KBM-7 (cell line): ENCODE measurements around the gene FUBP3.

Experiments
- DNase-seq: peaks from one replicate; pipeline ENCODE4 v3.0.0-alpha.2; 2015
- in situ Hi-C: fragments of 300-500 bp; cut with MboI; formaldehyde crosslinking; loops from 2 replicates; pipeline ENCODE4 v1.14.3; 2020; ENCODE audit warnings: low sequenced_read_pairs, low pct_unique_long_range_greater_than_20kb, mixed read lengths

Gene FUBP3

DNA sequence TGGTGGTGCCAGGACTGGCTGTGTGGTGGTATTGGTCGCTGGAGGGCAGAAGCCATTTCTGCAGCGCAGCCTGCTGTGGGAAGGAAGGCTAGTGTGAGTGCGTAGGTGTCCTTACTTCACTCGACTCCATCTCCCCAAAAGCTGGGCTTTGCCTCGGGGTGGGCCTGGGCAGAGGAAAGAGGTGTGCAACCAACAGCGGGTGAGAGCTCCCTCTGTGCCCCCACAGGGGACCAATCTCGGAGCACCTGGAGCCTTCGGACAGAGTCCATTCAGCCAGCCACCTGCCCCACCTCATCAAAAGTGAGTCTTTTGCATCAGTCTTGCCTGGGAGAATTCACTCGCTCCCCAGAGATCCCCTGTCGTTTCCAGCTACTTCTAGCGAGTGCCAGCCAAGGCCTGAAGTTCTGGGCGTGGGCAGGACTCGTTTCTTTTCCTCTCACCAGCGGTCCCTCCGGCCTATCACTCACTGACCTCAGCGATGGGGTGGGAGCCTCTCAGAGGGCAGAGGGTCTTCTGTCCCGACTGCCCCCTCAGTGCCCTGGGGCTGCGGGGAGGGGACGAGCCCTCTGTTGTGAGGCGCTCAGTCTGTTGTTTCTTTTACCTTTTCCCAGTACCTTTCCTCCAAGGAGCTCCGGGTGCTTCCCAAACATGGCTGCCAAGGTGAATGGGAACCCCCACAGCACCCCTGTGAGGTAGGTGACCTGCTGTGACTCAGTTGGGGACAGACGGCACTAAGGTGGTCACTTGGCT lies 52.1 kb downstream of the FUBP3 start:
- DNase-seq = no peak
- in situ Hi-C loops = no loop called here

DNA sequence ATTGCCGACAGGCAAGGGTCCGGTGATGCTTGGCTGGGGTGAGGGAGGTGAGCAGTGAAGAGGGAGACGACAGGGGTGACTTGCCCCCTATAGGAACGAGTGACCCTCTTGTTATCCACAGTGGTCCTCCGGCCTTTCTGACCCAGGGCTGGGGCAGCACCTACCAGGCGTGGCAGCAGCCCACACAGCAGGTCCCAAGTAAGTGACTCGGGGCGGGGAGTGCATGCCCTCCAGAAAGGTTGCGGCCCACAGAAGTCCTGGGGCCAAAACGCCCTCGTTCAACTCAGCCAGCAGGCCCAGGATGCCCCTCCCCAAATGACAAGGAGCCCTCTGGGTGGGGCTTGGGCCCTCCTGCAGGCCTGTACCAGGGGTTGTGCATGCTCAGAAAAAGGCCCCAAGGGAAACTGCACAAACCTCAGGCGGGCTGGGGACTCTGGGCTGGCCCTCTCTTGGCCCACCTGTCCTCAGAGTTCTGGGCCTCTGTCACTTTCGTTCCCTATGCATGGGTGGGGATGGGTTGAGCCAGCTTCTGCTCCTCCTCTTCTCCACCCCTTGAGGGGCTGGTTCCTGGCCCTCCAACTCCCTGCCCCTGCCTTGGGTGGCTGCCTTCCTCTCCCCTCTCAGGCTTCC lies 52.8 kb downstream of the FUBP3 start:
- in situ Hi-C loops = no loop called here
- no peak for DNase-seq

DNA sequence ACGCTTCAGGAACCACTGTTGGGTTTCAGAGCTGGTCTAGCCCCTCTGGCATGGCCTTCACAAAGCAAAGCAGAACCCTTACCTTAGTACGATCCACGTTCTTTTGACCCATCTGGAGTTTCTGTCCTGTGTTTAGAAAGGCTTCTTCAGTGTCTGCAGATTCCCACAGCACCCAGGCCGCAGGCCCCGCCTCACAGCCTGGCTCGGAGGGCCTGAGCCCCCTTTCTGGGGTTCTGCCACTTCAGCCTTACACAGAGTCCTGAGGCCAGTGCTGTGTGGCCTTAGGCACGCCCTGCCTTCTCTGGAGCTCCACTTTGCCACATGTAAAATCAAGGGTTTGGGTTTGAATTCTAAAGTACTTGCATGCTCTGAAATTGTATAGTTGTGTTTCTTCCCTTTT lies 53.5 kb downstream of the FUBP3 start:
- in situ Hi-C loops = no loop called here

DNA sequence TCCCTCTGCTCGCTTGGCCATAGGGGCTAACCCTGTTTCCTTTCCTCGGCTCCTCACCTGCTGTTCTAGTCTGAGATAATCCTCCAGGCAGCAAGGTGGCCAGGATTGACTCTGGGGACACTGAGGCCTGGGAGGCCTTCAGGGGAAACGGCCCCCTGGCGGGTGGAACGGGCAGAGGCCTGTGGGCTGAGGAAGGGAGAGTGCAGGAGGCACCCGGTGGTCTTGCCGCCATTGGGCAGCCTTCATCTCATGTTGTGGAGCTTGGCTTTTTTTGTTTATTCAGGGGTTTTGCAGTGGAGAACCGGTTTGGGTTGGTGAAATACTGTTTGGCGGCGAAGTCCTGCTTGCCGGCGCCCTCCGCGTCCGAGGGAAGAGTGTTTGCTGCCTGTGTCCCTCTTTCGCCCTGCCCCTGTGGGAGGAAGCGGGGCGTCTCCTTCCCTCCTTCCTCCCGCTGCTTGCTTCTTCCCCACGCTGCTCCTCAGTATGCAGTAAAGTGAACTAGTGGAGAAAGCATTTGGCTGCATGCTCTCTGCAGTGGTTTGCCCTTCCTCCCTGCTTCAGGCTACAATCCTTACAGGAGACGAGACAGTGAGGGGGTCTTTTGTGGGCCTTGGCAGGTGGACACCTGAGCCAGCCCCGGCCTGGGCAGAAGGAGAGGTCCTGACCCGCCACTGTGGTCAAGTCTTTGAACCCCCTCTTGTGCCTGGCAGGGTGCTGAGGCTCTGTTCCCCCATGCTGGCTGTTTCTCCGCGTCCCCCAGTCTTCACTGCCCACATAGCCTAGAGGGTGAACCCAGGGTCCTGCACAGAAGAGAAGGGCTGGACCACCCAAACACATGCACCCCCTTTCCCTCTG lies 54.2 kb downstream of the FUBP3 start:
- in situ Hi-C loops = no loop called here
- DNase-seq = no peak

More for the DNA sequence above, 53.5 kb downstream of the FUBP3 start:
- no peak for DNase-seq

DNA sequence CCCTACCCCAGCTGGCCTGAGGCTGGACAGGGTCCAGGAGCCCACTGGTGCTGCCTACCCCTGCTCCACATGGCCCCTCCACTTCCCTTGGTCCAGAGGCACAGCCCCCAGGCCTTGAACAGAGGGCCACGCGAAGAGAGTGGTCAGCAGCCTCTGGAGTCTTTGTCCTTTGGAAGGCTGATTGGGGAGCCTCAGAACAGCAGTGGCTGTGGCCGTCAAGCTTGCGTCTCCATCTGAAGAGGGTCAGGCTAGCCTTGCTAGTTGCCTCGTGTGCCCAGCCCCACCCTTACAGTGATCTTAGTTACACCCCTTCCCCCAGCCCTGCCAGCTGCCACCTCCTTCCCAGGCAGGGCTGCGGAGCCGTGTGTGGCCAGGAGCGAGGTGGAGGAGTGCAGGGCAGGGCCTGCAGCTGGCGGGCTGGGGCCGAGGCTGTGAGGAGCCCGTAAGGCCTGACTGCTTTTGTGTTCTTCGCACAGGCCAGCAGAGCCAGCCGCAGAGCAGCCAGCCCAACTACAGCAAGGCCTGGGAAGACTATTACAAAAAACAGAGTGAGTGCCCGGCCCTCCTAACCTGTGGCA lies 54.9 kb downstream of the FUBP3 start:
- in situ Hi-C loops = no loop called here
- DNase-seq = no peak

DNA sequence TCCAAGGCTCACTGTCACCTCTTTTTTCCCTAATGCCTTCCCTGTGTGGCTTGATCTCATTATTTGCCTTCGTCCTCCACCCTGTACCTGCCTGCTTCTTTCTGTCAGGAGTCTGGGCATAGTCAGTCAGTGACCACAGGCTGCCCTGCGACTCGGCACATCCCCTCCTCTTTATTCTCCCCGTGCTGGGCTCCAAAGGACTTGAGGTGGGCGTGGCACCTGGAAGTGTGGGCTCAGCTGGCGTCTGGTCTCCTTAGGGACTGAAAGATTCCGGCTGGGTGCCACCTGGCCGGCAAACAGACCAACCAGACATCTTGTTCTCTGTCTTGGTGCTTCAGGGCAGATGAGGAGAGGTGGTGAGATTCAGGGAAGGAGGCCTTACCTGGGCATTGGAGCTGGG lies 55.4 kb downstream of the FUBP3 start:
- in situ Hi-C loops = no loop called here

DNA sequence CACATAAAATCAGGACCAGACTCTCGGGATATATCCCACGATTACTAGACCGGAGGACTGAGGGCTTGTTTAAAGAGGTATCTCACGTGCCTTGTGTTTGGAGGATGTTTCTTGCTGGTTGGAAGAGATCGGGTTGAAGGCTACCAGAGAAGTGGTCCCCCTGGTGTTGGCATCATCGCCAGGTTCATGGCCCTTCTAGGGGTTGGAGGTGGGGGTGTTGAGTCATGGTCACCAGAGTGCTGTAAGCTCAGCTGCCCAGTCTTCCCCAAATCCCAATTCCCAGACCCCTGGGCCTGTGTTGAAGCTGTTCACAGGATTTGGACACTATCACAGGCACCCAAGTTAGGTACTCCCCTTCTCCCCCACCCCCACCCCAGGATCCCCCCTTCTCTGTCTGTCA lies 55.9 kb downstream of the FUBP3 start:
- in situ Hi-C loops = no loop called here
- no peak for DNase-seq

More for the DNA sequence above, 55.4 kb downstream of the FUBP3 start:
- DNase-seq = no peak

DNA sequence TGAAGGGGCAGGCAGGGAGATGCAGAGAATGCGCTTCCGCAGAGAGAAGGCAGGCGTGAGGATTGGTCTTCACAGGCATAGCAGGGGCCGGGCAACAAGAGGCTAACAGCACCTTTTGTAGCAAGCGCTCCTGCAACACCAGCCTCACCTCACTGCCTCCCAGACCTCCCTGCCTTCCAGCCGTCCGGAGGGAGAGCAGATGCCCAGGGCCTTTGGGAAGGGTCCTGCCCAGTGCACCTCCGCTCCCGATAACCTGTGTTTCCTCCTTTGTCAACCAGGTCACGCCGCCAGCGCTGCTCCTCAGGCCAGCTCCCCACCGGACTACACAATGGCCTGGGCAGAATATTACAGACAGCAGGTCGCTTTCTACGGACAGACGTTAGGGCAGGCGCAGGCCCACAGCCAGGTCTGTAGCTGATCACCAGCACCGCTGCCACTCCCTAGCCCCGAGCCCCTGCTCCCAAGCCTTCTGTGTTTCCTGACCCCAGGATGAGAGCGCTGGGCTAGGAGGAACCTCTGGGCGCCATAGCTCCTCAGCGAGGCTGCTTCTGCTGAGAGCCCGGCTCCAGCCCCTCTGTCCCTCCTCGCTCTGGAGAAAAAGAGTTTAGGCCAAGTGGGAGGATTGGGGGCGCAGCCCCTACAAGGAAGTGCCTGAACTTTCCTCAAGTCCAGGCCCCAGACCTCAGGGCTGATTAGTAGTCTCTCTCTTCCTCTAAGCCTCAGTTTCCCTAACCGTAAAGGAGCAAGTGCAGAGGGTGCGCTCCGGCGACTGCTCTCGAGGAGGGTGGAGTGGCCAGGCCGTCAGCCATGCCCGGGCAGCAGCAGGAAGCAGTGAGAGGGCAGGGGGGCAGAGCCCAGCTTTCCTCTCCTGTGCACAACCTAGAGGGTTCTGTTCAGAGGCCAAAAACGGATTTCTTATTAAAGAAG lies 56.6 kb downstream of the FUBP3 start:
- in situ Hi-C loops = no loop called here
- no peak for DNase-seq

DNA sequence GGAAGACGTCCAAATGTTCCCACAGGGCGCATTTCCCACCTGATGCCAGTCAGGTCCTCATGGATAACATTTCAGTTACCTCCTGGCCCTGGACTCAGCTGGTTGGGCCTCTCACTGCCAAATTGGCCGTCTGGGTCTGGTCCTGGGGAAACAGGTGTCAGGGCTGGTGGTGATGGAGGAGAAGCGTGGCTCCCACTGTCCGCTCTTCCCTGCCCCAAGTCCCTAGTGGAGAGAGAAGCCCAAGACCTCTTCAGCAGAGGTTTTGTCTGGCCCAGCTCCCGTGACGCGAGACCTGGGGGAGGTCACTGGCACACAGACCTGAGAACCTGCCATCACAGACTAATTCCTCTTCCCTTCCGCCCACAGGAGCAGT lies 57.3 kb downstream of the FUBP3 start:
- in situ Hi-C loops = no loop called here
- DNase-seq = no peak

DNA sequence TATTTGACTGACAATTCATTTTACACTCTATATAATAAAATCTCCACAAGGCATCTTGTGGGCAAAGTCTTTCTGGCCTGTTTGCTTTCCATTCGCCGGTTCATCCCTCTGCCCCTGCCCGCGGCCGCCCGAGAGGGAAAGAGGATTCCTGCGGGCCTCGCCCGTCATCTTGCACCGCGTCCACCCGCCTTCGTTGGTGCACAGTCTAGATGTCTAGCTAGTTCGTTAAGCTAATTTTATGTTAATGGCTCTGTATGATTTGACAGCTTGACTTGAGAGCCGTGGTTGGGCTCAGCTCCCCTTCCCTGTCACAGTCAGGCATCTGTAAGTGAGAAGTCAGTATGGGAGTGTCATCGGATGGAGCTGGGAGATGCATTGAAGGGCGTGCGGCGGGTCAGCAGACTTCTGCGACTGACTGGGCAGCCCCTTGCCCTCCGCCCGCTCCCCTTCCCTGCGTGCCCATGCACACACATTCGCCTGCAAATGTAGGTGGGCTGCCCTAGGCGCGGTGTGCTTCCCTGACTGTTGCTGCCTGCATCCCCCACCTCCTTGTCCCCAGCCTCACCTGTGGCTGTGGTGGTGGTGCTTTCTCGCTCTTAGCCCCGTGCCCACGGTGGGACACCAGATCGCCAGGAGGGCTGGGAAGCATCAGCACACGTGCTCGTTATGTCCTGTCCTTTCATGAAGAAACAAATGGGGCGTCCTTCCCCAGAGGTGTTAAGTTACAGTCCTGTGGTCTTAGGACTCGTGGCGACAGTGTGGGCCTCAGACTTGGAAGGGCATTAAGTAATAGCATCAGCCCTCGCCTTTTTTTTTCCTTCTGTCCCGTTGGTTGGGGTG lies 59.1 kb downstream of the FUBP3 start:
- no peak for DNase-seq
- in situ Hi-C loops = no loop called here

DNA sequence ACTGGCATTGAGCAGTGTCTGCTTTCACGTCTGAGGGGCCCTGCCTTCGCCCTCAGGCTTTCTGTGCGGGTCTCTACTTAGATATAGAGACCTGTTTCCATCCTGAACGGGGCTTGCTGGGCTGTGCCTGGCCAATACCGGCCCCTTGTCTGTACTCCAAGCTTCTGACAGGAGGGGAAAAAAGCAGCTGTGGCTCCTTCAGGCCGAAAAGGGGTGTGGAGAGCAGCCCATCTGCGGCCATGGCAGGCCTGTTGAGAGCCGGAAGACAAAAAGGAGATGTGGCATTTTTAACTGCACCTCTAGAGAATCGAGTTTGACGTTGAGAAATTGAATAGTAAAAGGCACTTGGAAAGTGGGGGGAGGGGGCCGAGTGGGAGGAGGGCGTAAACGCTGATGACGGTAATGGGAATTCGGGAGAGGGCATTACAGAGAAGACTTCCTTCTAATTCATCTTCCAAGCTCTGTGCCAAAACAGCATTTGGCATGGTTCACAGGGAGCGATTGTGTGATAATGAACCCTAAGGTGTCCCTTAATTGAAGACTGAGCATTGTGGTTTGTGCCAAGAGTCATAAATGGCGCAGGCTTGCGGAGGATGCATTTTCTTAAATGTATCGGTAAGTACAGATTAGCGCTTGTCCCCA lies 59.9 kb downstream of the FUBP3 start:
- DNase-seq = no peak
- in situ Hi-C loops = no loop called here

DNA sequence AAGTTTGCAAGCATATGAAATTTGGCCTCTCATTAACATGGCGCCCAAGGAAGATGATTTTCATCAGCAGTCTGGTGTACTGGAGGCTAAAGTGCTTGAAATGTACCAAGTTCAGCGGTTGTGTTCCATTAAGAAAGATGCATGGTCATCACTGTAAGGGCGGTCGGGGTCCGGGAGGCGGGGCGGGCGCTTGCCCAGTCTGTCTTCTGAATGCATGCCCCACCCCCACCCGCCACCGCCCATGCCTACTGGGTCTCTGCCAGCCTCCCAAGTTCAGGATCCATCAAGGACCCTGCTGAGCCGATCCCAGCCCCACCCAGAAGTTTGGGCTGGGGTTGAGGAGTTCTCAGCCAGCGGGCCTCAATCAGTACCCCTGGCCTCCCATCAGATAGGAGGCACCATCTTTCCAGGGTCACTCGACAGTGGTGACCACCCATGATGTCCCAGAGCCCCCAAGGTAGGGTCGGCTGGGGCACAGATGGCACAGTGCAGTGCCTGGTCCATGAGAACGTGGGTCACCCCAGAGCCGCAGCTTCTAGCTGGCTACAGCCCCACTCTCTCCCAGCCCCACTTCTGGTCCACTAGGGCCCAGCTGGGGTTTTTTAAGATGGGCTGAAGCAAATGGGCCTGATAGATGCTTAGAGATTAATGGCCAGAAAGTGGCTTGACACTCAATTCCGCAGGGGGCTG lies 60.6 kb downstream of the FUBP3 start:
- in situ Hi-C loops = no loop called here
- DNase-seq = no peak

DNA sequence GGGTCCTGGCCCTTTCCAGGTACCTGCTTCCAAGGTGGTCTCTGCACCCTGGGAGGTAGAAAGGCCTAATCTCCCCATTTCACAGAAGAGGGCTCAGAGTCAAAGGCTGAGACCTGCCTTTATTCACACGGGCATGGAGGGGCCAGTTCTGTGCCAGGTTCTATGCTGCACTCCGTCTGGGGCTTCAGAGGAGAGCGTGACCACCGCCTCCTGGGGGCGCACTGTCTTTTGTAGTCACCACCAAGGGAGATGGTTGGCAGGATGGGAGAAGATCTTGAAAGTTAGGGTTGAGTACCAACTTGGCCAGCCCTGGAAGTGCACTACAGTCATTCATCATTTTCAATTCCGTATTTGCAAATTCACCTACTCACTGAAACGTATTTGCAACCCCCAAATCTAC lies 61.3 kb downstream of the FUBP3 start:
- no peak for DNase-seq
- in situ Hi-C loops = no loop called here

DNA sequence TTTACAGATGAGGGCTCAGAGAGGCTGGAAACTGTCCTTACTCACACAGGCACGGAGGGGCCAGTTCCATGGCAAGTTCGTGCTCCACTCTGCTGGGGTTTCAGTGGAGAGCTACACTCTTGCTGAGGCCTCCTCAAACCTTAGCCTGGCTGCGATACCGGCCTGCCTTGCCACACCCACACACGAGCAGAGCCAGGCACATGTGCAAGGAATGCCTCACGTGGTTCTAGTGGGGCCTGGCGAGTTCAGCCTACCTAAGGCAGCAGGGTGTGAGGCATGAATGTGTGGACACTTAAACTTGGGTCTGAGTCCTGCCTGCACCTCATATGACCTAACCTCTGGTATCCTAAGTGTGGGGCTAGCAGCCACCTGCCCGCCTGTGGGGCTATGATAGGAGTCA lies 63.5 kb downstream of the FUBP3 start:
- no peak for DNase-seq
- in situ Hi-C loops = no loop called here

DNA sequence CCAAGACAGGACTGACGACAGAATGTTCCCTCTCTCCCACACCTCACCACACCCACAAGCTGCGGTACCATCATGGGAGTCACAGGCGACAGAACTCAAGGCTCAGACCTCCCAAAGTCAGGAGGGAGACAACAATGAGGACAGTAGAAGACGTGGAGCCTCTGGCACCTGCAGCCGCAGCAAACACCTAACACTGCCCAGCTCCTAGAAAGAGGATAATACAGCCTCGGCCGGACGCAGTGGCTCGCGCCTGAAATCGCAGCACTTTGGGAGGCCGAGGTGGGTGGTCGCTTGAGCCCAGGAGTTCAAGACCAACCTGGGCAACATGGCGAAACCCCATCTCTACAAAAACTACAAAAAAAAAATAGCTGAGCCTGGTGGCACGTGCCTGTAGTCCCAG lies 71.8 kb downstream of the FUBP3 start:
- DNase-seq = no peak
- in situ Hi-C loops = no loop called here

DNA sequence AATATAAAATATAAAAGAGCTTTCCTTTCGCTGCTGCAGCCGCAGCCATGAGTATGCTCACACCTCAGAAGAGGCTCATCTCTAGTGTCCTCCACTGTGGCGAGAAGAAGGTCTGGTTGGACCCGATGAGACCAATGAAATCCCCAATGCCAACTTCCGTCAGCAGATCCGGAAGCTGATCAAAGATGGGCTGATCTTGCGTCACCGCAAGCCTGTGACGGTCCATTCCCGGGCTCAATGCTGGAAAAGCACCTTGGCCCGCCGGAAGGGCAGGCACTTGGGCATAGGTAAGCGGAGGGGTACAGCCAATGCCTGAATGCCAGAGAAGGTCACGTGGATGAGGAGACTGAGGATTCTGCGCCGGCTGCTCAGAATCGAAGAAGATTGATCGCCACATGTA lies 72.4 kb downstream of the FUBP3 start:
- in situ Hi-C loops = no loop called here
- no peak for DNase-seq

DNA sequence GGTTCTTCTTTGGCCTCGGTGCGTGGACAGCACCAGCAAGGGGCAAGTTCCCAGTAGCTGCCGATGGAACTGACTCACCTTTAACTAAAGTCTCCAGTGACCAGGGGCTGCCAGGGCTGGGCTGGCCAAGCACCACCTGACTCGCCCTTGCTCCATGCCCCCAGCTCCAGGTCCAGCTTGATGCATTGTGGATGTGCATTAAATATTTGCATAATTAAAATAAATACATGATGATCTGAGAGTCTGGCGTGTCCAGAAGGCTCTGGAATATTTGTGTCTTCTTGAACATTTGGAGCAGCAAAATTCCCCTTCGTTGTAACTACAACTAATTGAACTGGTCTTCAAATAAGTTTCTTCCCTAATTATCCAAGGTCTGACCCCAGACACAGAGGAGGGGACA lies 75.5 kb downstream of the FUBP3 start:
- DNase-seq = no peak
- in situ Hi-C loops = no loop called here
